SW 1271 (cell line): ENCODE measurements around the gene PLPP2.

ENCODE experiments used
- DNase-seq, 2 experiments: peaks; one replicate each; lab custom pipeline; 2025; lab: John Stamatoyannopoulos, UW

The PLPP2 gene

GRCh38 chr19:315811-316210 lies 24.6 kb upstream of the PLPP2 start:
- DNase-seq, result no peak

- DNase-seq, result no peak
These were observed 23.0 kb upstream of the PLPP2 start for GRCh38 chr19:313988-314815.

GRCh38 chr19:313169-313987 lies 22.2 kb upstream of the PLPP2 start:
- no peak for DNase-seq

GRCh38 chr19:311813-312261 lies 20.6 kb upstream of the PLPP2 start:
- DNase-seq, result no peak

DNA sequence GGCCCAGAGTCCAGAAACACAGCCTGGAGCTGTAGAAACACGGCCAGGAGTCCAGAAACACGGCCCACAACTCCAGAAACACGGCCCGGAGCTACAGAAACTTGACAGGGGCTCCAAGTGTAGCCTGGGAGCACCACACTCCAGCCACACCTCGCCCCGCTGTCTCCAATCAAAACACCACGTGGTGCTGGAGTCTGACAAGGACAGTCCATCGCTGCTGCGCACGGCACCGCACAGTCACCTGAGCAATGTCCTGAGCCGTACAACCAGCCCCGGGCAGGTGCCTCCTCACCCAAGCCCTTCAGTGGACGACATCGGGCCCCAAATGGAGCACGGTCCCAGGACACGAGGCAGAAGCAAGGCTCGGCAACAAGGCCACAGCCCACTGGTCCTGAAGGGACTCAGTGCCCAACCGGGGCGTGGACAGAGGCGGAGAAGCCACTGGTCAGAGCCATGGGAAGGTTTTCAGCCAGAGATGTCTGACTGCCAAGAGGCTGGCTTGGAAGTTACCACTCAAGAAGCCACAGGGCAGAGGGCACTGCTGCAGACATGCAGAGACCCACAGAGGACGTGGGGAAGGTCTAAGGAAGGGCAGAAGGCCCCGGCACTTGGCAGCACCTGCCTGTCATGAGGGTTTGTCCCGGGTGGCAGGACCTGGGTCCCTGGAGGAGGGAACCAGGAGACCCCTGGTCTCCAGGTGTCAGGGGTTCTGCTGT lies 19.7 kb upstream of the PLPP2 start:
- DNase-seq, result no peak

DNA sequence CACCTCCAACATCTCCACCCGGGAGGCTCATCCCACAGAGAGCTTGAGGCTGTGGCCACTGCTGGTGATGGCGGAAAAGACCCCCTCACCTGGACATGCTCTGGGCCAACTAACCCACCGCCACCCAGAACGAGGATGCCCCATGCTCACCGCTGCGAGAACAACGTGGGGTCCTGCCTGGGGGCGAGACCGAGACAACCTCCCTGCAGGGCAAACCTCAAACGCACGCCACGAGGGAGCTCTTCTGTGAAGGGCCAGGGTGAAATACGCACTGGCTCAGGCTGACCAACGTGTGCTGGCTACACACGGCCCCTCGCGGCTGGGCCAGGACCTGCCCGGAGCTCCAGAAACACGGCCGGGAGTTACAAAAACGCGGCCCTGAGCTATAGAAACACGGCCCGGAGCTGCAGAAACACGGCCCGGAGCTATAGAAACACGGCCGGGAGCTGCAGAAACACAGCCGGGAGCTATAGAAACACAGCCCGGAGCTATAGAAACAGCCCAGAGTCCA lies 19.0 kb upstream of the PLPP2 start:
- no peak for DNase-seq

DNA sequence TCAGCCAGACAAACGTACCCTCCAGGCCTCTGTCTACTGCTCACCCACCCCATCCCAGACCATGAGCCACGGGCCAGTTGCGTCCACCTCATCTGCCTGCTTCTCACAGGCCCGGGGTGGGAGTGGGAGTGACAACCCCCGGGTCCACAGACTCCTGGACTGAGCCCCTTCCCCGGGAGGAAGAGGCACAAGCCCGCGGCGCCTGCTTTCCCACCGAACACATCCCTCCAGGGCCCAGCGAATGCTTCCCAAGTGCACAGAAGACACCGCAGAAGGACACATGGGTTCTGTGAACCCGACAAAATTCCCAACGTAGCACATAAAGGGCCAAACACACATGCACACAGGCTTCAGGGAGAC lies 18.0 kb upstream of the PLPP2 start:
- DNase-seq, result no peak

DNA sequence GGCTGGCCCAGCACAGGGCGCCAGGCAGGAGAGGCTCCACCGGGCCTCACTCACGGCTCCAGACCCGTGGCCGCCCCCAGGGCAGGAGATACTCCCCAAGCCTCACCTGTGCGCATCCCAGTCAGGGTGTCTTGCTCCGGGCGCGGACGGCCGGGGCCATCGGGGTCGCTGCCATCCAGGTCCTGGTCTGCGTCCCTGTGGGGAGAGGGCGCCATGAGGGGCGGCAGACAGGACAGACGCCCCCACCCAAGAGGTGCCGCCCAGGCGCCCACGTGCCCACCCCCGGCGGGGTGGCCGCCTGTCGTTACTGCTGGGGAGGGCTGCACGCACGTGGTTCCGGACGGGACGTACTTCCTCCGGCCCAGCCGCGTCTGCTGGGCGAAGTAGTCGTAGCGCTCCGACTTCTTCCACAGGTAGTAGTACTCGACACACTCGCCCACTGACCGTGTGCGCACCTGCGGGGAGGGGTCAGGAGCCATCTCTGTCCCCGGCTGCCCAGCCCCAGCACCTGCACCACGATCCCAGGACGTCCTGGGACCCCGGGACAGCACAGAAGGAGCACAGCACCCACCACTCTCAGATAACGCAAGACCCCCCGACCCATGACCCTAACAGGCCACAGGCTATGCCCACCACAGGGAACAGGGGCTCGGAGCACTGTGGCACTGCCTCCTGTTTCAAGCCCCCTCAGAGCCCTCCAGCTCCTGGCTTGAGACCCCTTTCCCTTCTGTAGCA lies 17.4 kb upstream of the PLPP2 start:
- DNase-seq, result no peak

DNA sequence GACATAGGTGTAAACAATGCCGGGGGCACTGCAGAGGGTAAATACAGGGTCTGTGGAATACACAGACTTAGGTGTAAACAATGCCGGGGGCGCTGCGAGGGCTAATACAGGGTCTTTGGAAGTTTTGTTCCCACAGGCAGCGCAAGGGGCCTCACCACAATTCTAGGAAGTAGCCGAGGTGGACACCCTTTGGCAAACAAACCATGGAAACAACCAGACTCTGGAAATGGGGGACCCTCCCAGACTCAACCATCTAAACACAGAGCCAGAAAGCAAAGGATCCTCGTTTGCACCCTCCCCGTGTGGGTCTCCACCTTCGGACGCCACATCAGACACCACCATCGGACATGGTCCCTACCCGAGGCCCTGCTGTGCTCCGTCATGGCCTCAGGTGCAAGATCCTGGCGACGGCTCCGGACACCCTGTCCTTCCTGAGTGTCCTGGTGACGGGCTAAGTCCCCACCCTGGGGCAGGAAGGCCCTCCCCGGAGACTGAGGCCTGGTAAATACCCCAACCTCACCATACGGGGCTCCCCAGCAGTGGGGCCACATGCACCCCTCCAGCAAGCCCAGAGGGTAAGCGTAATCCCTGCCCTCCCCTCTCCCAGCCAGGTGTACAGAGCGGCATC lies 16.7 kb upstream of the PLPP2 start:
- DNase-seq, result no peak

- DNase-seq, result no peak
These were observed 15.9 kb upstream of the PLPP2 start for GRCh38 chr19:307111-307531.

DNA sequence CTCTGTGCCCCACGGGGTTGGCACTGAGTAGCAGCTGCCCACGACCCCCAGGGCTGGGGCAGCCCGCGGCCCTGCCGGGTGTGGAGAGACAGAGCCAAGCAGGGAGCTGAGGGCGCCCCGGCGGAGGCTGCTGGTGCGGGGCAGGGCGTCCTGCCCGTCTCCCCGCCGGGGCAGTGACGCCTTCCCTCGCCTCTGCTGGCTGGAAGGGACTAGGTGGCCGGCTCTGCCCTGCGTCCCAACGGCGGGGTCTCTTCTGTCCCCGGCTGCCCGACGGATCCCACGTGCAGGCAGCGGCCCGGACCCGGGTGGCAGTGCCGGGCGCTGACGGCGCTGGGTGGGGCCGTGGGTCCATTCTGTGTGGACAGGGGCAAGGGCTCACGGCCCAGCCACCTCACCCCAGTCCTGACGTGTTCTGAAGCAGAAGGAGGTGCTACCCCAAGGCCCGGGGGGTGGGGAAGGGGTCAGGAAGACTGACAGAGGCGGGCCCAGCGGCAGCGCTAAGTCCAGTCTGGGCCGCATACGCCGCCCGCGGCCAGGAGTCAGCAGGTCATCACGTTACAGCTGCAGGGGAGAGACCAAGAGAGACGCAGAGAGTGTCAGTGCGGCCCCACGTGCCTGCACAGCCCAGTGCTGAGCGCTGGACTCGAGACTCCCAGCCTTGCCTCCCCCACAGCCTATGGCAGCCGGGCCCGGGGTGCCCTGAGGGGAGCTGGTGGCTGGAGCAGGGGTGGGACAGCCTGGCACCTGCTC lies 15.1 kb upstream of the PLPP2 start:
- no peak for DNase-seq

DNA sequence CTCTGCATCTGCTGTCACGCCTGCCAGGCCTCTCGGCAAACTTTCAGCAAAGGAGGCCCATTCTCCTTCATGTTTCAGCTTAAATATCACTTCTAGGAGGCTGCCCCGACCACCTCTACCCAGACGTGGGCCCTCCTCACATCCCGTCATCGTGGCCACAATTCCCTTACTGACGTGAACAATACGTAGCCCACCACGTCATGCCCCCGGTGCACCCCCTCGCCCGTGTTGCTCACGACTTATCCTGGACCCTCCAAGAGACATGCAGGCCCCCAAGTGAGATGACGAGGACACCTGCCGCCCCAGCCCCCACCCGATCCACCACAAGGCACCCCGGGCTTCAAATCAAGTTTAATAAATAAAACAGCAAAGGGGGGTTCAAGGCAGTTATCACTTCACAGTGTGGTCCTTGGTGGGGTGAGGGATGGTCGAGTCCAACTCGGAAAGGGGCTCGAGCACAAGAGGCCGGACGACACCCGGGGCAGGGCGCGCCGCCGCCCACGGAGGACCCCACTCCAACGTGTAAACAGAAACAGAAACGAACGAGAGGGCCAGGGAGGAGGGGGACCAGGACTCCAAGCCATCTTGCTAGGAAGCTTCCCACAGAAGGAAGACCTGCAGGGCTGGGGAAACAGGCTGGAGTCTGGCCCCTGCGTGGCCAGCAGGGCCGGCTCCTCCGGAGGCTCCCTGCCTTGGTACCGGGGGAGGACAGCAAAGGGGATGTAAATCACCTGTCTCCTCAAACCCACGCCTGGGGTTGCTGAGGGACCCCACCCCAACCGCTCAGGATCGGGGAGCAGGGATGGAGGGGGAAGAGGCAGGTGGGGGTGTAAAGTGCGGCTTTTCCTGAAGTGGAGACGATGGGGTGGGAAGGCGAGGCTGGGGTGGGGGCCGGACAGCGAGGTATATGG lies 14.3 kb upstream of the PLPP2 start:
- DNase-seq, result no peak

GRCh38 chr19:296476-297225 lies 5.4 kb upstream of the PLPP2 start:
- DNase-seq, result no peak

DNA sequence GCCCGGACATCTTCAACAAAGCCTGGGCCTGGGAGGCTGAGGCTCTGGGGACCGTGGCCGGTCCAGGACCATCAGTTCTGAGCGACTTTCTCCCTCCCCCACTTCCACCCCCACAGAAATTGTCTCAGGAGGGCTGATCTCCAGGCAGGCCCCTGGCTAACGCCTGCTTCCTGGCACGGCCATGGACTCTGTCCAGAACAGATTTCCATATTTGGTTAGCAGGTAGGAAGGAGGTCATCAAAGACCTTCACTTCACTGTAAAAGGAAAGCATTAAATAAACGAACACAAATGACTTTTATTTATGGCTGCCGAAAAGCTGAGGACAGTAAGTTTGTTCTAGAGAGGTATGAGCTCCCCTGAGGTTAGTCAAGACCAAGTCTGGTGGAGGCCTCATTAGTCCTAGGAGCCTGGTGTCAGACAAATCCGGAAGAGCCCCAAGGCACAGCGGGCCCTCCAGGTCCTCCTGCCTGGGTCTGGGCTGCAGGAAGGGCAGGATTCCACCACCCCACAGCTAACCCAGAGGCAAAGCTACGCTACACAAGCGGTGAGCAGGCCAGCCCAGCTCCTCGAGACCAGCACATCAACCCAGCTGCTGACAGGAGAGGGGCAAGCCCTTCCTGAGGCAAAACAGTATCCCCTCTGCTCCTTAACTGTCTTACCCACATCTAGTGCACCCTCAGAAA lies 4.6 kb upstream of the PLPP2 start:
- no peak for DNase-seq

- DNase-seq, result no peak
These were observed 3.9 kb upstream of the PLPP2 start for GRCh38 chr19:294946-295686.

GRCh38 chr19:294341-294945 lies 3.2 kb upstream of the PLPP2 start:
- DNase-seq, result no peak
